Activated CD8-positive, alpha-beta memory T cell treated with anti-CD3 and anti-CD28 coated beads for 36 hours (primary cell): ENCODE measurements around the gene UNC5C. TPM values are rescaled to one million over a fixed set of nuclear protein-coding genes. Genes with fewer than 3 reads are reported as not detected.

Source experiments
- CTCF ChIA-PET: fragments of 350-600 bp; sonication (Branson Sonifier 250); formaldehyde crosslinking; loops from one replicate; lab custom pipeline; 2021; ENCODE audit warnings: antibody characterized with exemption; lab: Charles Lee
- POLR2A ChIA-PET: fragments of 350-600 bp; sonication (Branson Sonifier 250); formaldehyde crosslinking; loops from one replicate; lab custom pipeline; 2021; ENCODE audit warnings: antibody characterized with exemption; lab: Charles Lee
- total RNA-seq, 2 experiments: library from RNA; stranded (reverse); gene quantifications; one replicate each; pipeline ENCODE4 v1.2.3, GENCODE V29; 2021

Gene UNC5C
- total RNA-seq, 2 experiments from 2014 or later = not detected

DNA sequence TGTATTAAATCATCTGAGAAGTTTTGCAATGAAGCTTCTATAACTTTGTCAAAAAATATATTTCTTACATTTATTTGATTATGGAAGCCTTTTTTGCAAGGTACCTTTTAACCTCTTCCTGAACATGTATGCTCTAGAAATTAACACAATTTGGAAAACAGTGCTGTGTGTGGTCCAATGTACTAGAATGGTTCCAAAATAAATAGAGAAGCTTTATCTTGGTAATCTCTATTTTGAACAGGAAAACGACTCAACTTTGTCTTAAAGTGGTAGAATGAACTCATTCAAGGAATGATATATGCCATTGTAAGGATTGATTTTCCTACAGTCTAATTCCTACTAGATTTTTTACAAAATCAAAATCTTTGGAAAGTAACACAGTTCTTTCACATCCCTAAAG is 248.5 kb downstream of the UNC5C start:
- POLR2A ChIA-PET = no interaction called here
- CTCF ChIA-PET = no interaction called here

GRCh38 chr4:95296052-95296451 is 252.7 kb downstream of the UNC5C start:
- CTCF ChIA-PET = no interaction called here
- POLR2A ChIA-PET = no interaction called here

DNA sequence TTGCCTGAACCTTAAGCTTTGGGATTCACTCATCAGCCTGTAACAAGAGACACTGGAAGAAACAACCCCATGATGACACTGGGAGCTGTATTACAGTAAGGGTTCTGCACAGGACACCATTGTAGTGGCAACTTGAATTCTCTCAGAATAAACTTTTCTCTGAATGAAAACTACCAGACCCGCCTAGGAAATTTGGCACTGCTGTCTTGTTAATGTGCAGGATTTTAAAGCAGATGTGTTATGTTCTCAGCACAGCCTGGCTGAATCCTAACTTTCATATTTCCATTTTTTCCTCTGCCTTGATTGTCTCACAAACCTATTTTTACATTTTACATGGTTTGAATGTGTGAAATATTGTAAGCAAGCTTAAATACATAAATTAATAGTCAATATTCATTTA is 253.6 kb downstream of the UNC5C start:
- ChIA-PET POLR2A (no interaction called here), CTCF (no interaction called here)

DNA sequence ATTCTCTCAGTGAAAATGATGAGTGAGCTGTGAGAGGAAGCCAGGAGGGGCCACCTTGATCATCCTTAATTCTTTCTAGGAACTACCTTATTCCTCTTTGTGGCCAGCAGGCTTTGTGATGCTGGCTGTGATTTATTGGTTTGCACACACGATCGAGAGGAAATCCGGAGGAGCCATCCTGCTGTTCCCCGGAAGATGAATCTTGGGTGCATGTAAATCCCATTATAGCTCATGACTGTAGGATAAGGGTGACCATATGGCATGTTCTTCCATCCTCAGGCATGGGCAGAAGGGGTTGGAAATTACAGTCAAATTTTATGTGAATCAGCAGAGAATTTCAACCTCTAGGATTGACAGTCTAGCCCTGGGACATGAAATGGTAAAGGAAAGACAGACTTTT is 254.5 kb downstream of the UNC5C start:
- POLR2A ChIA-PET = no interaction called here
- CTCF ChIA-PET = no interaction called here

DNA sequence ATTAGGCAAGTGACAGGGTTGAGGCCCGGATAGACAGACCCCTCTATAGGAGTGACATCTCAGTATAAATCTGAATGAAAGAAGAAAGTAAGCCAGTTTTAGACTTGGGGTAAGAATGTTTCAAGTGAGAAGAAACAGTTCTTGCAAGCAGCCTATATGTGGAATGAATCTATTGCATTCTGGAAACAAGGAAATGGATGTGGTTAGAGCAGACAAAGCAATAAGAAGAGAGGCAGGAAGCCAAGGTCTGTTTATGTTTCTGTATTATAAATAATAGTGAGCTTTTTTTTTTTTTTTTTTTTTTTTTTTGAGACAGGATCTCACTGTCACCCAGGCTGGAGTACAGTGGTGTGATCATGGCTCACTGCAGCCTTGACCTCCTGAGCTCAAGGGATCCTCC is 255.8 kb downstream of the UNC5C start:
- ChIA-PET CTCF (no interaction called here), POLR2A (no interaction called here)

GRCh38 chr4:95290702-95291101 is 258.1 kb downstream of the UNC5C start:
- POLR2A ChIA-PET = no interaction called here
- CTCF ChIA-PET = no interaction called here

- POLR2A ChIA-PET = no interaction called here
- CTCF ChIA-PET = no interaction called here
Observed at GRCh38 chr4:95289028-95289634, 259.6 kb downstream of the UNC5C start.

- ChIA-PET CTCF (no interaction called here), POLR2A (no interaction called here)
Observed at GRCh38 chr4:95288552-95288951, 260.2 kb downstream of the UNC5C start.

GRCh38 chr4:95285797-95286196 is 263.0 kb downstream of the UNC5C start:
- POLR2A ChIA-PET = no interaction called here
- CTCF ChIA-PET = interaction anchor here (0.6 kb wide), 1 partner anchor 672 kb away, joined by 3 read pairs; no protein-coding TSS in a partner anchor

GRCh38 chr4:95284655-95285054 is 264.1 kb downstream of the UNC5C start:
- CTCF ChIA-PET = no interaction called here
- POLR2A ChIA-PET = no interaction called here

- ChIA-PET POLR2A (no interaction called here), CTCF (no interaction called here)
Observed at GRCh38 chr4:95283320-95283719, 265.5 kb downstream of the UNC5C start.

DNA sequence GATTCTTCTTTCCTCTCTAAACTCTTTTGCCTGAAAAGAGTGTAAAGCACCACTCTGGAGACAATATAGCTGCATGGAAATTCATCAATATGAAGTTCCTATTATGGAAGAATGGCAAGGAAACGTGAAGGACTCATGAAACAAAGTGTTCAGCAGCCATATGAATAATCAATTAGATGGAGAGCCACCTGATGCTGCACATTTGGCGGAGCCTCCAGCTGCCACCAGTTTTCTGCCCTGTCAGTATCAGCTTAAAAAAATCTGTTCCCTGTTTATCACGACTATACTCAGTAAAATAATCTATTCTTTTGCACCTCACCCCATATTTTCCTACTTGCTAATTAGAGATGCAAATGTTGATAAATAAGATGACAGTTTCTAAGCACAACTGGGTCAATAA is 276.0 kb downstream of the UNC5C start:
- POLR2A ChIA-PET = no interaction called here
- CTCF ChIA-PET = no interaction called here

DNA sequence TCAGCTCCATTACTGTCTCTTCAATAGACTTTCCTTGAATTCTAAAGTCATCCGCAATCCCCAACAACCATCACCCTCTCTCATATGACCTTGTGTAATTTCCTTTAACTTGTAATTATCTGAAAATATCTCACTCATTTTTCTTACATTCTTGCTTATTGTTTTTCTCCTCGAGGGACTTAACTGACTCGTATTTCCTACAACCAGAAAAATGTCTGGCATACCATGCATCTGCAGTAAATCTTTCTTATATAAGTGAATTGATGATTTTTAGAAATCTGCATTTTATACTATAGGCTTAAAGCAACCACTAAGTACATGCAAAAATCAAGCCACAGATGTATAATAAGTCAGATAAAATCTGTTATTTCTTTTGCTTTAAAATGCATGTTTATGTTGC is 276.7 kb downstream of the UNC5C start:
- POLR2A ChIA-PET = no interaction called here

GRCh38 chr4:95268819-95269565 is 279.8 kb downstream of the UNC5C start:
- CTCF ChIA-PET = no interaction called here
- POLR2A ChIA-PET = no interaction called here

More for the DNA sequence above, 276.7 kb downstream of the UNC5C start:
- CTCF ChIA-PET = no interaction called here

- CTCF ChIA-PET = no interaction called here
- POLR2A ChIA-PET = no interaction called here
Observed at GRCh38 chr4:95267081-95267480, 281.7 kb downstream of the UNC5C start.

- CTCF ChIA-PET = no interaction called here
- POLR2A ChIA-PET = no interaction called here
Observed at GRCh38 chr4:95265814-95266740, 282.7 kb downstream of the UNC5C start.

GRCh38 chr4:95264843-95265242 is 283.9 kb downstream of the UNC5C start:
- ChIA-PET CTCF (no interaction called here), POLR2A (no interaction called here)

DNA sequence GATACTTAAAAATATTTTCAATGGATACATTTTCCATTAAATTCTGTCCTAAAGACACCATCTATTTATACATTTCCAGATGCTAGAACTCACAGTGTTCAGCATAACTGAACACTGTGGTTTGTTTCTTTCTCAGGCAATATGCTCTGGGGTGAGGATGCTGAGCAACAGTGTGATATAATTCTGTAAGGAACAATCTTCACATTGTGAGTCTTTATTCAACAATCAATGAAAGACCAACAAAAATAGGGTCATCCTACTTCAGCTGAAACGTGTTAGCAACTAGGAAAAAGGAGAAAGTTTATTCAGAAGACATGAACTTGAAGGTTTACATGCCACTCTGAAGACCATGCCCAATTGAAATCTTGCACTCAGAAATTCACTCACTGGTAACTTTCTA is 284.8 kb downstream of the UNC5C start:
- ChIA-PET CTCF (no interaction called here), POLR2A (no interaction called here)

DNA sequence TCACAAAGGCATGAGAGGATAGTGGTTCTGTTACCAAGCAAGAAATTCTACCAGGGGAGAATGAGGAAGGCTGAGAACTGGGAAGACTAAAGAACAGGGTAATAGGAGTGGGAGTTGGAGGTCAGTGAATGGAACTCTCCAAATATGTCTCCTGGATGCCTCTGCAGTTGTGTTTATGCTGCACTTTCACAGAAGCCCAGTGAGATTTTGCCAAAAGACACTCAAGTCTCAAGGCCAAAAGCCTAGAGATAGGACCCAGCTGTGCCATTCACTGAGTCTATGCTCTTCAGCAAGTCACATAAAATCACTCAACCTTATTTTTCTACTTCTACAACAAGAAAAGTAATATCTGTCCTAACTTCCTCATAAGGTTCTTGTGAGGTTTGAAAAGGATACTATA is 285.4 kb downstream of the UNC5C start:
- ChIA-PET POLR2A (no interaction called here), CTCF (no interaction called here)

GRCh38 chr4:95256108-95256835 is 292.5 kb downstream of the UNC5C start:
- CTCF ChIA-PET = no interaction called here
- POLR2A ChIA-PET = no interaction called here
